NCI-H345 treated with DMSO at 0.1 percent for 48 hours (cell line): Measurements from ENCODE around the gene ACOX3.

Experiments used
- DNase-seq: peaks from one replicate; lab custom pipeline; 2025; ENCODE audit not compliant: unreplicated experiment; lab: John Stamatoyannopoulos, UW

The ACOX3 gene

DNA sequence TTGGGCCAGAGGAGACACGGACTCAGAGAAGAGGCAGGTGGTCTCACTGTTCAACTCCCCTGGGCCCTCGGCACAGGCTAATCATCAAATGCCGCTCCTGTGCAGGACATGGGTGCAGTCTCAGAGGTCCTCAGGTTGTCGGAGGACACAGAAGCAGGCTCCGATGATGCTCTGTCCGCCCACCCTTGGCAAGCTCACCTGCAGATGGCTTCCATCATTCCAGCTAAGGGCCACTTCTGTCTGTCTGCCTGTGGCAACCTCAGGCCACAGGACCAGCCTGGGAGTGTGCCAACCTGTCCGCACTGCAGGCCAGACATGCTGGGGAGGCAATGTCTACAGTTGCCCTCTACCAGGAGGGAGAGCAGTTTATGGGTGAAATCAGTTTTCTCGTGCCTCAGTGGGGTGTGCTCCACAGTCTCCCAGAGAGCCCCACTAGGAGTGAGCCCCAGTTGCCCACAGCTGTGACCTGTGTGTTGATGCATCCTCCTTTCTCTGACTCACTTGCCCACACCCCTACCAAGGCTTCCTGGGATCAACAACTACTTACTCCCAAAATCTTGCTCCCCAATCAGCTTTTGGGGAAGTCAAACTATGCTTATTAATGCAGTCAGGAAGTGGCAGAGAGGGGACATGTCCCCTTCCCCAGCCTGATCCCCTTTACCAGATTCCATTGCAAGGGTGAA lies 115.1 kb downstream of the ACOX3 start:
- DNase-seq: no peak

DNA sequence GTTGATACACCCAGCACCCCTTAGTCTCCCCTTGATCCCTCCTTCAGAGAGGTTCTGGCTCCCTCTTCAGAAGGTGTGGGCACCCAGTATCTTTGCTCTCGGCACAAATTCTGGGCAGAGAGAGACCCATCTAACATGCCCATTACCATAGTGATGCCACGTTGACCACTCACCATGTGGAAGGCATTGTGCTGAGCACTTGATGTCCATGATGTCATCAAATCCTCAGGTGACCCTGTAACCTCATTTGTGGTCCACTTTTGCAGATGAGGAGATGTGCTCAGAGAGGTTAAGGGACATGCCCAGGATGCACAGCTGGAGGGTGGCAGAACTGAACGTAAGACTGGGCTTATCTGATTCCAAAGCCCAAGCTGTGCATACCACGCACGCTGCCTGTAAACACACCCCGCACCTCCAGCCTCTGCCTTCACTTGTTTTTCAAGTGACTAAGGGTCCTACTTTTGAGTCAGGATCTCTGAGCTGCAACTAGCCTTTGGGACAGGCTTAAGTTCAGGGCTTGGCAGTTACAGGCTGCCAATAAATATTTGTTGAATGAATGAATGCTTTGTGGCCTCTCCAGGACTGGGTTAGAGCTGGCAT lies 115.8 kb downstream of the ACOX3 start:
- DNase-seq: no peak

DNA sequence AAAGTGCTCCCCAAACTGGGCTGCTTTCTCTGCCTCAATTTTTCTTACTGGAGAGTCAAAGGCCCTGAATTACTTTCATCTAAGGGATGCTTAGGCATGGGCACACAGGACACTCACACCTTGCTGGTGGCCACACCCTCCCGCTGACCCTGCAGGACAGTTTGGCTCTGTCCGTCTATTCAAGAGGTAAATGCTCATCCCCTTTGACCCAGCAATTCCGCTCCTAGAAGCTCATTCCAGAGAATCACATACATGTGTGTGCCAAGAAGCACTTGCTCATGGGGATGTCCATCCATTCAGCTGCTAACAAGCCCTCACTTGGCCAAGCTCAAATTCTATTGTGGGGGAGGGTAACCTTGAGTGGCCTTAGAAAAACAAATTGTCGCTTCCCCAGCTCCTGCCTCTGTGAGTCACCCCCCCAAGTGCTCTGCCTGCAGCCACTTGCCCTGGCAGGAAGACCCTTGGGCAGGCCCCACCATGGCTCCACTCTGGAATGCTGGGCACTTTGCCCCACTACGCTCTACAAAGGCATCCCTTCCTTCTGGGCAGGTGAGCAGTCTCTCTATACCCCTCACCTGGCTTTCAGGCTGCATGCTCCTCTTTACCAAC lies 116.5 kb downstream of the ACOX3 start:
- no peak for DNase-seq

DNA sequence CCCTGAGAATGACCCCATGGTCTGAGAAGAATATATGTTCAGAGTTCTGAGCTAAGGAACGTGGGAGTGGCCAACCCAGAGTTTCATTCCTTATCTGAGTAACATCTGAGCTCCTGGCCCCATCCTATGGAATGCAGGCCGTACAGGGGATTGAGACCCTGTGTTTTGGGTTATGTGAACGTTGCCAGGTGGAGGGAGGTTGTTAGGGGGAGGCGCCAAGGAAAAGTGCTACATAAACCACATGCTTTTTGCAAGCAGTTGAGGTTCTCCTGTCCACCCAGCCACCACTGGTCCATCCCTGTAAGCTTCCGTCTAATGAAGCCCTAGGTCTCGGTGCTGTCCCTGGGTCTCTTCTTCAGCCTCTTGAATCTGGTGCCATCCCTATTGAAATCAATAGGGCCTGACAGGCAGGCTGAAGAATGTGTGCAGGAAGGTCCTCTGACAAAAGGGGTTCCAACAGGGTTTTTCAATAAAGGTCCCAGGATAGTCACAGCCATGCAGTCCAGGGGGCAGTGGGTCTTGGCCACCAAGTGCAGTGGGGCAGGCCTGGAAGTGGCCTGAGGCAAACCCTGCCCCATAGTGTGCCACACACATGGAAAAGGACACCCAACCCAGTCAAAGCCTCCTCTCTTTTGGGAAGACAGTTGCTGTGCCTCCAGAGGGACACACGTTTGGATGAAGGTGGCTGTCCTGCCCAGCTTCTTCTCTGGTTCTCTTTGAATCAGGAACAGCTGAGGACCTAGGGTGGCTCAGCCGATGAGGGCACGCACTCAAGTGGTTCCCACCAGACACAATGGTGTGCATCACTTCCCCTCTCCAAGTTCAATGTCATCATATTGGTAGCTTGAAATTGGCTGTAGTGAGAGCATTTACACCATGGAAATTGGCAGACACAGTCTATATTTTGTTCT lies 117.5 kb downstream of the ACOX3 start:
- no peak for DNase-seq

DNA sequence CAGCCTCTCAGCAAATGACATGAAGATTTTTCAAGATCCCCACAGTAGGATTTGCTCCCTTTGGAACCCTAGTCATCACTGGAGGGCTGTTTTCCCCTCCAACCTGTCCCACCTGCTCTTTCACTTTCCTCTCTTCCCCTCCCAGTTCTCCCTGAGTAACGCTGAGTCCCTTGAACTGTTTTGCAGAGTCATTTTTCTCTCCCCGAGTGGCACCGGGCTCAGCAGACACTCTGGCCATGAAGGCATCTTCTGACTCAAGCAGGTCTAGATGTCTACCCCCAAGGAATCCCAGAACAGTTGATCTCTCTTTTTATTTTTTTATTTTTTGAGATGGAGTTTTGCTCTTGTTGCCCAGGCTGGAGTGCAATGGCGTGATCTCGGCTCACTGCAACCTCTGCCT lies 118.8 kb downstream of the ACOX3 start:
- no peak for DNase-seq

DNA sequence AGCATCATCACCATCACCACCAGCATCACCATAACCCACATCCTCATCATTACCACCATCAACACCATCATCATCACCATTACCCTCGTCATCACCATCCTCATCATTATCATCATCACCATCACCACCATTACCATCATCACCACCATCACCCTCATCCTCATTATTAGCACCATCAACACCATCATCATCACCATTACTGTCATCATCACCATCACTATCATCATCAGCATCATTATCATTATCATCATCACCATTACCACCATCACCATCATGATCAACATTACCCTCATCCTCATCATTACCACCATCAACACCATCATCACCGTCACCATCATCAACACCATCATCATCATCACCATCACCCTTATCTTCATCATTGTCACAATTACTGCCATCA lies 119.3 kb downstream of the ACOX3 start:
- DNase-seq: no peak

DNA sequence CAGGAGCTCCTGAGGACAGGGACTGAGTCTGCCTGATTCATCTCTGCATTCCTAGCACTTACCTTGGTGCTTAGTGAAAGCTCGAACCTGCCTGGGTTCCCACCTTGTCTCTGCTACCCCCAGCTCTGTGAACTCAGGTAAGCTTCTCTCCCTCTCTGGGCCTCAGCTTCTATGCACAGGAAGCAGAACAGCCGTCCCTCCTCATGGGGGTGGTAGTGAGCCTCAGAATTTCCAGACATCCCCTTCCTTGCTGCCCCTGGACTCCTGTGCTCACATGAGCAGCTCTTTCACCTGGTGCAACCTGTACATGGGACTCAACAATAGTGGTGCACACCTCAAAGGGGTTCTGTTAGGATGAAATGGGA lies 120.2 kb downstream of the ACOX3 start:
- no peak for DNase-seq

DNA sequence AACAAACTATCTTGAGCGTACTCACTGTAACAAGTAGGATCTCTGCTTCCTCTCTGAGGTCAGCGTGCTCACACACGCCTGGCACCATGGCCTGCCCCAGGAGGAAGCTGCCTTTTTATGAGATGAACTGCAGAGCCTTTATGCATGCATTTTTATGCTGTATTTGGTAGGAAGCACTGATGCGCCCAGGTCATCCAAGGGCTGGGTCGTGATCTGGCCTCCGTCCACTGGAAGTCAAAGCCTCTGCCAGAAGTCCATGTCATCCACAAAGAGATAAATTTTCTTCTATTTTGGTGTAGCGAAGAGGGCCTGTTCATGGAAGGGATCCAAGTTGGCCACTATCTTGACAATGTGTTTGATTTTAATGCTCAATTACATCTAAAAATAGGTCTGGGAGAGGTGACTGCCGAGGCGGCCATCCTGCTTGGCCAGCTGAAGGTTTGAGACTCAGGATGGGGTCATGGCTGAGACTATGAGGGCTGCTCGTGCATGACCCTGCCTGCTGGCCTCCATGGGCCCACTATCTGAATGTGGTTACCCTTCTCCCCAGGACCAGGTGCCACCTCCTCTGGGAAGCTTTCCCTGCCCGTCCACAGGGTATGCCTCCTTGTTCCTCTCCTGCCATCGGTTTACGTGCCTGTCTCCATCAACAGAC lies 120.7 kb downstream of the ACOX3 start:
- DNase-seq: no peak

DNA sequence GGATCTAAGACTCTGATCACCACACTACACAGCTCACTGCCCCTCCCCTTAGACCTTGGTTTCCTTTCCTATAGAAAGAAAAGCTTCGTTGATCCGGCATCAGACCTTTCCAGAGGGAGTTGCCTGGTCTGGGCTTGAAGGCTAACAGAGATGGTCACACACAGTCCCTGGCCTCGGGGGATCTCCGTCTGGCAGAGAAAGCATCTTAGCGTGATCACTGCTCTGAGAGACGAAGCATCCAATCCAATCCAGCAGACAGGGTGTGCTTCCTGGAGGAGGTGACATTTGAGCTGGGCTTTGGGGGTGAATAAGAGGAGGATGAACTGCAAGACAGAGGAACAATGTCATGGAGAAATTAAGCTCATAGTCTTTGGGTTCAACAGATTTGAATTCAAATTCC lies 121.5 kb downstream of the ACOX3 start:
- DNase-seq: no peak

DNA sequence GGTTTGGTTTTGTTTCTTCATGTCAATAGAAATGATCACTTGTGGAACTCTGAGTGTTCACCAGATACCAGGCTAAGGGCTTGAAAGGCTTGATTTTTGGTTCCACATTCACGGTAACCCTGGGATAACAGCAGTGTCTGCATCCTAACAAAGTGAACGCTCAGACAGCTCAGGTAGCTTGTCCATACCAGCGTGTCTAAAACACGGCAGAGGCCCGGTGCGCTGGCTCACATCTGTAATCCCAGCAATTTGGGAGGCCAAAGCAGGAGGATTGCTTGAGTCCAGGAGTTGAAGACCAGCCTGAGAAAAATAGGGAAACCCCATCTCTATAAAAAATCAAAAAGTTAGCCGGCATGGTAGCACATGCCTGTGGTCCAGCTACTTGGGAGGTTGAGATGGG lies 122.0 kb downstream of the ACOX3 start:
- no peak for DNase-seq

DNA sequence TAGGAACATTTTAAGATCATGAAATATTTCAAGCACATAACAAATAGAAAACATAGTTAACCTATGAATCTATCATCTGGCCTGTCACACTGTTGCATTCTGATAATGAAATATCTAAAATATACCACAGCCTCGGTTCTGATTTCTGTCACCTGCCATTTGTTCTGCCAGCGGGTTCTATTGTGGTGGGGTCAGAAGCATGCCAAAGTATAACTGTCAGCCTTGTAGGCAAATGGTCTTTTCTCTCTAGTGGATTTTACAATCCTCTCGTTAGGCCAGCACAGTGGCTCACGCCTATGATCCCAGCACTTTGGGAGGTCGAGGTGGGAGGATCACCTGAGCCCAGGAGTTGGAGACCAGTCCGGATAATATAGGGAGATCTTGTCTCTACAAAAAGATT lies 123.0 kb downstream of the ACOX3 start:
- no peak for DNase-seq

DNA sequence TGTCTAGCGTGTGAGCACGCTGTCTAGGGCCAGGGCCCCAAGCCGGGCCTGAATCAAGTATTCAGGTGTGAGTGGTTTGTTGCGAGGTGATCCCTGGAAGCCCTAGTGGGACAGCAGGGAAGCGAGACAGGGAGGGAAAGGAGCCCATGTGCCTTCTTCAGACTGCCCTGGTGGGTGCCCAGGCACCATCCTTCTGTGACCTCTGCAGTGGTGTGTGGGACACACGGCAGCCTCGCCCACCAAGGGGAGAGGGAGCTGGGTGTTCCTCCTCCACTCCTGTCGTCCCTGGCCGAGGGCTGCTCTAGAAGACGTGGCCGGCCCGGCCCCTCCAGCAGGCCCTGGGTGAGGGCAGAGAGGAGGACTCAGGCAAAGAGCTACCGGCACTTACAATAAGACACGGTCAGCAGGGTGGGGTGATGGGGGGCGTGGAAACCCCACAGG lies 123.6 kb downstream of the ACOX3 start:
- no peak for DNase-seq
